Fibroblast of the conjunctiva (primary cell): ENCODE data around the gene WNT3A.

Source experiments
- DNase-seq: peaks from one replicate; pipeline ENCODE4 v3.0.0-alpha.2; 2010; ENCODE audit warnings: low read depth

WNT3A gene

DNA sequence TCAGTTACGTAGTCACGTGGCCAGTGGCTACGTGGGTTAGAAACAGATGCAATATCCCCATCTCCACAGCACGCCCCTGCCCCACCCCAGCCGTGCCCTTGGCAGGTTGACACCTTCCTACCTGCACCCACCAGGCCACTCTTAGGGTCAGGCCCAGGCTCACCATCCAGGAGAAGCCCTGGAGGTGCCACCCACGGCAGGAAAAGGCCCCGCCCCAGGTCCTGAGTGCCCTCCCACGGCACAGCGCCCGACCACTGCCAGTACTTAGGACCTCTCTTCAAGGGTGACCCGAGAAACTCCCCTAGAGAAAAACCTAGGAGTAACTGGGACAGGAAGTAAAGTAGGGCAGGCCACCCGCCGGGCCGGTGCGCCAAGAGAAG lies 94.8 kb downstream of the WNT3A start:
- no peak for DNase-seq

DNA sequence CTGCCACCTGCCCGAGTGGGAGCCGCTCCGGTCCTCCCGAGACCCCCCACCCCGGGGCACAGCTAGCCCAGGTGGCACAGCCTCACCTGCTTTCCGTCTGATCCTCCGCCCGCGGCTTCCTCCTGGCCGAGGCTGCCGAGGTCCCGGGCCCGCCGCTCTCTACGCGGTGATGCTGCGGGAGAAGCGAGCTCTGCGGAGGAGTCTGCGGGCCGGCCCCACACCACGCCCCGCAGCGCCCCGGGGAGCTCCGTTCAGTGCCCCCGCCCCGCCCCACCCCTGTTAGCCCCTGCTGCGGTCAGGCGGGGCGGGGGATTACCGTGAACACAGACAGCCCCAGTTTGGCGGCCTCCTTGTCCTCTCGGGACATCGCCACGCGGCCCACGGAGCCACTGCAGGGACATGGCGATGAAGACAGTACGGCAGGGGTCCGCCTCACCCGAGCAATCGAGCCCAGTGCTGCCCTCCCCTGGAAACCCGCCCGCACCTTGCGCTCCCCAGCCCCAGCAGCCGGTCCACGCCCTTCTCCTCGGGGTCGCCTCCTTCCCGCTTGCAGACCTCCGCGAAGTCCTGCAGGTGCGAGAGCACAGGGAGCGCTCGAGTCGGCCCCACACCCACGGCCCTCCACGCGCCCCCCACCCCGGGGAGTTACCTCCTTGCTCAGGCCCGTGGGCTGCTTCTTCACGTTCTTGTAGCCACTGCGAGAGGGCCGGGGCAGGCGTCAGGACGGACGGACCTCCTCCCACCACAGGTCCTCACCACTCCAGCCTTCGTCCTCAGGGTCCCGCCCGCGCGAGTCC lies 95.4 kb downstream of the WNT3A start:
- DNase-seq: no peak

- DNase-seq: peak; percentile 79
Observed at GRCh38 chr1:228102791-228103620, 96.2 kb downstream of the WNT3A start, which contains the start of gene C1orf35. C1orf35 (minus strand) TSS chr1:228103325; CDS start chr1:228103227, 98 bp downstream.

DNA sequence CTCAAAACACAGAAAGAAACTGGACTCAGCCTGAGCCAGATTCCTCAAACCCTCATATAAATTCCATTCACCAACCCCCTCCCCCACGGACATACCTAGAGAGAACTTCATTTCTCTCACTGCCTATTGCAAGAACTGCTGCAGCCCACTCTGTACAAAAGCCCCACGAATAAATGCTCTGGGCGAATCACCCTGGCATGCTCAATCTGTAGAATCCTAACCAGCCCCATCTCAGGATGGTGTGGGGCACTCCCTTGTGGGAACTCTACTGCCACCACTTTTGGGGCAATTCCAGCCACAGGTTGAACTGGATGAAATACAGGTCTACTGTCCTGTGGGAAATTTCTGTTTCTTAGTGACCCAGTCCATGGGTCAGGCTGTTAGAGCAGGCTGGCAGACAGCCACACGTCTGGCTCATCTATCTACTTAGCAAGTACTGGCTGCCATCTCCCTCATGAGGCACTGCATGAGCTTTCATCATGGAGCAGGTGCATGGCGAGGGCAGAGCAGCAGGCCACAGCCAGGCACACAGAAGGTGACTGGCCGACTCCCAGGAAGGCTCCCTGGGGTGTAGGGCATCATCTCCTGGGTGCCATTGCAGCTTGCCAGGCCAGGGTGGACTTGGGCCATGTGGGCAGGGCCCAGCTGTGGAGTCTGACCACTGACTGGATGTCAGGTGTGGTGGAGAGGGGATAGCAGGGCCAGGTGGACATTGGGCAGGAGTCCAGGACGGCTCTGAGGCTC lies 97.9 kb downstream of the WNT3A start:
- no peak for DNase-seq

- DNase-seq: no peak
Observed at GRCh38 chr1:228105270-228105995, 98.6 kb downstream of the WNT3A start.

GRCh38 chr1:228105996-228106799 lies 99.4 kb downstream of the WNT3A start:
- DNase-seq: no peak

DNA sequence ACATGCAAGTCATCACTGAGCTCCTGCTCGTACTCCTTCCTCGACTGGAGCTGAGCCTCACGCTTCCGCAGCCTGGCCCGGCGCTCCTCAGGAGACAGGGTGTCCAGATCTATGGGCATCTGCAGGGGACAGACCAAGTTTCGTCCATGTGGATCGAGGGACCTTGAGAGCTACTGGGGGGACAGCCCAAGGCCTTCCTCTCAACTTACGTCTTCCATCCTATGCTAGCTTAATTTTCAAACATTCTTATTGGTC lies 99.9 kb downstream of the WNT3A start:
- no peak for DNase-seq

- no peak for DNase-seq
Observed at GRCh38 chr1:228107636-228108035, 100.8 kb downstream of the WNT3A start.

DNA sequence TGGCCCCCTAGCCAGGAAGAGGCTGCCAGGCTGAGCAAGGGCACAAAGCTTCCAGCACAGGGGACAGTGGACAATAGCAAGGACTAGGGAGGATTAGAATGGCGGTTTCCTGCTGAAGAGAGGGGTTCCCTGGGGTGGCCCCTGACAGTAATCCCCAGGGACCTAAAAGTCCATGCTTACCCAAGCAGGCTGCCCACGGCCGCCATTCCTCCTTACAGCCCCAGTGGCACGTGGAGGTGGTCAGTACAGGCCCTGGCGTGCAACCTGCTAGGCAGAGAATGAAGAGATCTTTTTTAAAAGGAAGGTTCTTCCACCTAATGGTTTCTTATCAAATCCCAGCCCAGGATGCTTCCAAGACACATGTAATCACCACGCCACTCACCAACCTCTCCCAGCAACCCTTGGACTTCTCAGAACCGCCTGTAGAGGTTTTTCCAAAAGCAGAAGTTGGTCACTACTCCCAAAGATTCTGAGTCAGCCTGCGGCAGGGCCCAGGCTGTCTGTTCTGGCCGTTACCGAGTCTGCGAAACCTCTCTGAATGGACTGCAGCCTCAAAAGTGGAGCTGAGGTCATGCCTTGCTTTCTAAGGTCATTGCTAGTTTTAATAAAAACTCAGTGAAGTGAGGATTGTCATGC lies 101.4 kb downstream of the WNT3A start:
- DNase-seq: no peak

GRCh38 chr1:228108742-228109072 lies 101.9 kb downstream of the WNT3A start:
- DNase-seq: no peak

DNA sequence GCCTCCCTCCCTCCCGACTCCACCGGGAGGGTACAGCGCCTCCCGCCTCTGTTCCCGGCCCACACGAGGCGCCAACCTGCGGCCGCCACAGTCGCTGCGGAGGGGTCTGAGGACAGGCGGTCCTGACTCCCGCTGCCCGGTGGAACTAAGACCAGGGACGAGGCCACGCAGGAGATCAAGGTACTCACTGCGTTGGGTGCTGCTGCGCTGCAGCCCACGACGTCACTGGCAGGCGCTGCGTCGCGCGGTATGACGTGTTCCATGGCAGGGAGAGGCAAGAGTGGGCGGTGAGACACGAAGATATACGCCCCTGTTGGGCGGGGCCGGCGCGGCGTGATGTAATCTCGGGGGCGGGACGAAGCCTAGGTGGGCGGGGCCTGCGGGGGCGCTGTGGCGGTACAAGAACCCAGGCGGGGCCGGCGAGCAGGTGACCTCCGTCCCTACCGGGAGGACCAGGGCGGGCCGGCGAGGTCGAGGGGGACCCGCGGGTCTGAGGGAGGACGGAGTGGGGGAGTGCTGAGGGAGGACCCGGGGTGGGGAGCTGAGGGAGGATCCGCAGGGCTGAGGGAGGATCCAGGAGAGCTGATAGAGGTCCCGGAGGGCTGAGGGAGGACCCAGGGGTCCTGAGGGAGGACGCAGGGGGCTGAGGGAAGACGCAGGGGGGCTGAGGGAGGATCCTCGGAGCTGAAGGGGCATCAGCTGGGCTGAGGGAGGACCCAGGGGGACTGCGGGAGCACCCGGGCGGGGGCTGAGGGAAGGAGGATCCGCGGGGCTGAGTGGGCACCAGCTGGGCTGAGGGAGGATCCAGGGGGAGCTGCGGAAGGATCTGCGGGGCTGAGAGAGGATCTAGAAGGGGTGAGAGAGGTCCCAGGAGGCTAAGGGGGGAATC lies 102.5 kb downstream of the WNT3A start, which contains the start of gene MRPL55:
Gene MRPL55, minus strand, starts transcription at position 227 of the 889 bp plus-strand sequence. CDS start 1,039 bp downstream, outside the sequence.
- peak; percentile 89 for DNase-seq

GRCh38 chr1:228109962-228110488 lies 103.2 kb downstream of the WNT3A start:
- no peak for DNase-seq

DNA sequence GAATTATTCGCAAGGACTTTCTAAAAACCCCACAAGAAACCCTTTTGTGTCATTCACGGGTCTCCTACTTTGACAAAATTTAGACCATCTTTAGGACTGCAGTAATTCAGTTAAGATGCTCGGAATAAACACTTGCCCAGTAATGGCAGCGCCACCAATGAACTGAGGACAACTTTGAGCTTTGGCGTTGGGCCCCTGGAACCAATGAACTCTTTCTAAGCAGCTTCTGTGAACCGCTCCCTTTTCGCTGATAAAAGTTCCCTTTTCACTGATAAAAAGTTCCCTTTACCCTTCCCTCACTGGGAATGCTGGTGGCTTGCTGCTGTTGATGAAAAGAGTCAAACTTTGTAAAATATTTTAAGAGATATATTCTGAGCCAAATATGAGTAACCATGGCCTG lies 103.8 kb downstream of the WNT3A start:
- no peak for DNase-seq
